IPS-NIHi7 (cell line): Measurements from ENCODE around the gene CBX6.

Experiments used
- DNase-seq: peaks from one replicate; pipeline ENCODE4 v3.0.0; 2012; ENCODE audit warnings: mixed read lengths; ENCODE audit errors: extremely low spot score

The CBX6 gene

DNA sequence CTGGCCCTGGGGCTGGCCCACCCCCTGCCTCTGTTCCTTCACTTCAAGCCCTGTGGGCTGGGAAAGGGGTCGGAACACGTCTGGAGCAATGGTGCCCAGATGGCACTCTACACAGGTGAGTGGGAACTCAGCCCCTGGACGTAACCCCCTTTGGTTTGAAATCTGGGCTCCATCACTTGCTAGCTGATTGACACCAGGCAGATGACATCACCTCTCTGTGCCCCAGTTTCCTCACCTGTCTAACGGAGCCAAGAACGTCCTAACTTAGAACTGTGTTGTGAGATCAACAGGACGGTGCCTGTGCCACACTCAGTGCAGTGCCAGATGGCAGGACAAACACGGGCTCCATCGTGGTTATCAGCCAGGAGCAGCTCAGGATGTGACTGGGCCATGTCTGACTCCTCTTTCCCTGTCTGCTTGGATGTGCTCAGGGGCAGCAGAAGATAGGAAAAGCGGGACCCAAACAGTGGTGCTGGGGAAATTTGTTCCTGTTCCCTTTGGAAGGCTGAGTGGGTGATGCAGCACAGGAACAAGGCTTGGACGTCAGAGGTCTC lies 52.6 kb downstream of the CBX6 start:
- no peak for DNase-seq

DNA sequence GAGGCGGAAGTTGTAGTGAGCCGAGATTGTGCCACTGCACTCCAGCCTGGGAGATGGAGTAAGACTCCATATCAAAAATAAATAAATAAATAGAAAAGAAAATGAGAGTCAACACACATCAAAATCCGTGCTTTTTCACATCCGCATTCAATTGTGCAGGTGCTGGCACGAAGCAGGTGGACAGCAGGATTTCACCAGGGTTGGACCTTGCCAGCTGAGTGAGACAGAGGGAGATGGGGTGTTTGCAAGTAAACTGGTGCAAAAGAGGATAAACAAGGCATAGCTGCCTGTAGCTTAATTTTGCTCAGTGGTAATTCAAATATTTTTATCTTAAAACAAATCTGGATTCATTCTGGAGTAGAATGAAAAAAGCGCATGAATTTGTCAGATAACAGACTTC lies 54.8 kb downstream of the CBX6 start:
- no peak for DNase-seq

- DNase-seq: no peak
Measured at GRCh38 chr22:38815842-38816241, 56.2 kb downstream of the CBX6 start.
